VCaP (cell line): ENCODE measurements around the gene HOXA13.

Experiments
- H3K27ac ChIP-seq: fragments of 450-650 bp; 2 replicates; pipeline ENCODE4 v1.5.1; 2017
- CTCF ChIP-seq: fragments of 450-650 bp; conservative IDR thresholded peaks from 2 replicates; pipeline ENCODE4 v1.5.1; 2017; ENCODE audit warnings: mild to moderate bottlenecking, moderate library complexity

HOXA13 gene

GRCh38 chr7:27170426-27171324 lies 29.2 kb downstream of the HOXA13 start:
- TF ChIP-seq CTCF = no peak
- H3K27ac ChIP-seq = peak overlapping the region; percentile 99

DNA sequence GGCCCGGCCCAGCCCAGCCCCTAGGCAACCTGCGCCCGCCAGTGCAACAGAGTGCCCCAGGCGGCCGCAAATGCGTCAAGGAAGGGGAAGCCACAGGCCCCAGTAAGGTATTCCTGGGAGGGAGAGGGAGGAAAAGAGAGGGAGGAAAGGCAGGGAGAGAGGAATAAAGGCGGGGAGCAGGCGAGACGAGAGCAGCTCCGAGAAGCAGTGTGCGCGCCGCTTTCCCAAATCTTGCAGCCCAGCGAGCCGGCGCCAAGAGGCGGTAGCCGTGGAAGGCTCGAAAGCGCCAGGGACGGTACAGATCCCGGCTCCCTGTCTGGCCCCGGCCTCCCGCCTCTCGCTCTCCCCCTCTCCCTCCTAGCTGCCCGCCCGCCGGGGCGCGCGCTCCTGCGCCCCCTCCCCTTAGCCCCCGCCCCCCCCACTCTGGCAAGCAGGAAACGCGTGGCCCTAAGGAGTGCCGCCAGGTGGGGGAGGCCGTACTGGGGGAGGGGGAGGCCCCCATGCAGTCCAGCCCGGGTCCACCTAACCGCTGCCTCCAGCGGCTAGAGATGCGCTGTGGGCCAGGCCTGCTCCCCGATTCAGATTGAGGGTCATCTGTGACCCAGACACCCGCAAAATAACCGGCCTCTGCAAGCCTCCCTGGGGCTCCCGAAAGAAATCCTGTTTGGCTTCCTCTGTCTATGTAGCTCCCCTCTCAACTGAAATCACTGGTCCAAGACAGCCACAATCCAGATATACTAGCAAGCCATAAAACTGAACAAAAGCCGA lies 30.0 kb downstream of the HOXA13 start:
- H3K27ac ChIP-seq = peak overlapping the region; percentile 99
- no peak for TF ChIP-seq CTCF

DNA sequence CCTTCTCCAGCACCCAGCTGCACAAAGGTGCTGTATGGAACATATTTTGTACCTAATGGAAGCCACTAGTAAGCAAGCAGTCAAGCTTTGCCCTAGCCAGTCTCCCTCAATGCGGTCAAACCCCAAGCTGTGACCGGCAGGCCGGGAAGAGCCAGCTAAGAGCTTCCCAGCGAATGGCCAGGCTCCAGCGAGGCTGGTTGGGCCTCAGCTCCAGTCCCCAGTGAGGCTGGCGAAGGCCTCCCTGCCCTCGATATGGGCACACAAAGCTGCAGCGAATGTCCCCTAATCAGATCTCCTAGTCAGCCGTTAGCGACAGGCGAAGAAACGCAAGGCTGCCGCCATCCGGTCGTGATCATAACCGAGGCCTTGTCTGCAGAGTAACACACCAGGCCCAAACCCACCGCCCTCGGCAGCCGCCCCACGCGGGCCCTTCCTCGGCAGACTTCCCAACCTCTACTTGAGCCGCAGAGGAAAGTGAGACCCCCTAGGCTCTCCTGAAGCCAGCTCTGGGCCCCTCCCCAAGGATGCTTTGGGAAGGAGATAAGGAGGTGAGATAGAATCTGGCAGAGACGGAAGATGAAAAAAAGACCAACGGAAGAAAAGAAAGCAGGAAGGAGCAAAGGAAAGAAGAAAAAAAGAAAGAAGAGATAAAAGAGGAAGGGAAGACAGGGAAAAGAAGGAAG lies 31.5 kb downstream of the HOXA13 start:
- H3K27ac ChIP-seq = peak overlapping the region; percentile 99
- TF ChIP-seq CTCF = no peak; the same call in 1 of the 2 replicates

DNA sequence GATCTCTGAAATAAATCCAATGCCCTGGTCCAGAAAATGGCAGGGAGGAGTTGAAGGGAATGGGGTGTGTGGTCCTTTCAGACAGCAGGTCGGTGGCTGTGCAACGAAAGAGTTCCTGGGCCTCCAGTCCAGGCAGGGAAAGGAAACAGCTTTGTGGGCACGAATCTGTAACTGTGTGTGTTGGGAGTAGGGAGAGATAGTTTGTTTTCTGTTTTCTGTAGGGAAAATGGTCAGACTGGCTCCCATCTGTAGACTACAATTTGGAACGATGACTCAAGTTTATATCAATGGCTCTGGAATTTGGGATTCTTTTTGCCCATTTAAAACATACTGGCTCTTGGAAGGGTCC lies 32.0 kb downstream of the HOXA13 start:
- H3K27ac ChIP-seq = peak overlapping the region; percentile 99
- TF ChIP-seq CTCF = no peak

DNA sequence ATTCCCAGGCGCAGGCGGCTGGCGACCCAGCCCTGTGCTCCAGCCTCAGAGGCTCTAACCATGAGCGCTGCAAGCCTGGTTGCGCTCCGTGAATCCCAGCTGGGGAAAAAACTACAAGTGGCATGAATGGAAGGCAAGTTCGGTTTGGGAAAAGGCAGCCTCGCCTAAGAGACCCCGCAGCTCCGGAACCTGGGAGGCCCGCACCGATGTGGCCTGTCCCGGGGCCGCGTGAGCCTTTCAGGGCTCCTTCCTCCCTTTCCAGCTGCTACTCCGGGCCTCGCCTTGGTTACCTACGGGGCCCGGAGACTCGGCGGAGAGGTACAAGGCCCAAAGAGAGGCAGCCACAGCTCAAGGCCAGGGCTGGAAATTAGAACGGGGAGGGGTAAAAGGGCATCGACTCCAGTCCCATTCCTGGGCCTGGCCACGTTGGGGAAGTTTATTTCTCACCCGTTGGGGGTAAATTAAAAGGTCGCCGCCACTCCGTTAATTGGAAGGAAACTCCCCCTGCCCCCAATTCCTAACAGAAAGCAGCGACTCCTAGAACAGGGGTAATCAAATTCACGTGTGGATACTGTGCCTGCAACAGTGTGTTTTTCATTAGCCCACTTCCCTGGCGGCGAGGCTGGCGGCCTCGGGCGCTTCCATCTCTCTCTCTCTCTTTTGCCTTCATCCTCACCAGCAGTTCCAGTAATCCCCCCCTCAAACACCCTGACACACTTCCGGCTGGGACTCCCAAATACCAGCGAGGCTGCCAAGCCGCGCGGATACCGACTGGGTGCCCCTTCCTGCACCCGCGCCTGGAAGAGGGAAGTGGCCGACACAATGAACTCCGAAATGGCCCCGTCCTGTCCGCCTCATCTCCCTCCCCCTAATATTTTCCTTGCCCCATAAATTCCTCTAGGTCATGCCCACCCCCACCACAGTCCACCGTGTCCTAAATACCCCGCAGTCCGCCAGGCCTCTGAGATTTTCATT lies 33.1 kb downstream of the HOXA13 start:
- peak overlapping the region; percentile 99 for H3K27ac ChIP-seq
- no peak for TF ChIP-seq CTCF

DNA sequence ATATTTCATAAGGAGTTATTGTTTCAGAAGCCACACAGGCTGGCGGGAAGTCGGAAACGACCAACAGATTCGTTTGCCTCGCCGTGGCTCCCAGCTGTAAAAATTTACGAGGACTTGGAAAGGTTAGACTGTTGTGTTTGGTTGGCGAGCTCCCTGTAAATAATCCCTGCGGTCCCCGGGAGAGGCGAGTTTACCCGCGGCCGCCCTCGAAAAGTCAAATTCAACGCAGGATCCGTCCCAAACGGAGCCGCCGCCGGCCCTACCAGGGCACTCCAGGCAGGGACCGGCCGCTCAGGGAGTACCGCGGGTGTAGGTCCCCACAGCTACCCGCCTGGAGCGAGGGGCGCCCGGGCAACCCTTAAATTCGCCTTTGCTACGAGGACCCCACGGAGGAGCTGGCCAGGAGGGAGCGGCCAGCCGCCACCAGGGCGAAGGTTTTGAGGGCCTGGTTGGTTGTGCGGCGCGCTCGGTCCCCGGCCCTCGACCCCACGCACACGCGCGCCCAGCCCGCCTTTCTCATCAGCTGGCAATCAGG lies 33.8 kb downstream of the HOXA13 start:
- TF ChIP-seq CTCF = no peak
- peak overlapping the region; percentile 99 for H3K27ac ChIP-seq
